HG02938 (cell line): ENCODE measurements around the gene TSPAN2.
"Not testable (repeated sequence)": the region's sequence is repeated elsewhere in the genome, so short reads cannot be mapped to it uniquely, and the experiment has no call there.

ENCODE experiments used
- ATAC-seq: cut with Tn5 transposase; IDR thresholded peaks from one replicate; pipeline ENCODE4 v1.9.1; 2021; ENCODE audit warnings: mild to moderate bottlenecking, moderate library complexity; ENCODE audit not compliant: unreplicated experiment

Gene TSPAN2

GRCh38 chr1:115046751-115047150 is 42.6 kb downstream of the TSPAN2 start:
- no peak for ATAC-seq

GRCh38 chr1:115041654-115042053 is 47.6 kb downstream of the TSPAN2 start:
- no peak for ATAC-seq

- ATAC-seq: no peak
These were observed 48.8 kb downstream of the TSPAN2 start for GRCh38 chr1:115040501-115040900.

GRCh38 chr1:115036814-115037507 is 52.3 kb downstream of the TSPAN2 start:
- ATAC-seq: no peak

- ATAC-seq: no peak
These were observed 53.7 kb downstream of the TSPAN2 start for GRCh38 chr1:115035652-115036051.

GRCh38 chr1:115031595-115031994 is 57.7 kb downstream of the TSPAN2 start:
- ATAC-seq: no peak

- no peak for ATAC-seq
These were observed 59.8 kb downstream of the TSPAN2 start, which contains the start of gene TSHB for GRCh38 chr1:115029526-115029925. Gene TSHB, plus strand, starts transcription at chr1:115029826. Its CDS starts 3,537 bp downstream, at chr1:115033363.

GRCh38 chr1:115023593-115023992 is 65.7 kb downstream of the TSPAN2 start:
- ATAC-seq: no peak

- ATAC-seq: no peak
These were observed 68.2 kb downstream of the TSPAN2 start for GRCh38 chr1:115021145-115021544.

- not testable (repeated sequence) for ATAC-seq
These were observed 69.8 kb downstream of the TSPAN2 start for GRCh38 chr1:115019549-115019948.

GRCh38 chr1:115013792-115014191 is 75.5 kb downstream of the TSPAN2 start:
- ATAC-seq: no peak

GRCh38 chr1:115012434-115012833 is 76.9 kb downstream of the TSPAN2 start:
- ATAC-seq: no peak

- no peak for ATAC-seq
These were observed 77.3 kb downstream of the TSPAN2 start for GRCh38 chr1:115012006-115012405.

GRCh38 chr1:115006191-115006590 is 83.1 kb downstream of the TSPAN2 start:
- ATAC-seq: no peak
